ENCODE results near the gene B4GALT6.

Gene B4GALT6

DNA sequence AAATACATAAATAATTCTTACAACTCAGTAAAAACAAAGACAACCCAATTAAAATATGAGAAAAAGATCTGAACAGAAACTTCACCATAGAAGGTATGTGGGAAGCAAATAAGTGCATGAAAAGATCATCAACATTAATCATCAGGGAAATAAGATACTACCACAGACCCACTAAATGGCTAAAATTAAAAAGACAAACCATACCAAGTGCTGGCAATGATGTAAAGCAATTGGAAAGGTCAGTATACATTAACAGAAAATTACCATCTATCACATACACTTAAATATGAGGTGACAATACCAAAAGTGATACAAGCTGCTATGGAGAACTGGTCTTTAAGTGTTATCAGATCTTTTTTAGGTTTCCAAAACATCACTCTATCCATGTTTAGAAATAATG lies 48.0 kb downstream of the B4GALT6 start:
- no peak overlapping the region for H3K4me3 ChIP-seq (ENCODE audit: low read depth, low read length)

DNA sequence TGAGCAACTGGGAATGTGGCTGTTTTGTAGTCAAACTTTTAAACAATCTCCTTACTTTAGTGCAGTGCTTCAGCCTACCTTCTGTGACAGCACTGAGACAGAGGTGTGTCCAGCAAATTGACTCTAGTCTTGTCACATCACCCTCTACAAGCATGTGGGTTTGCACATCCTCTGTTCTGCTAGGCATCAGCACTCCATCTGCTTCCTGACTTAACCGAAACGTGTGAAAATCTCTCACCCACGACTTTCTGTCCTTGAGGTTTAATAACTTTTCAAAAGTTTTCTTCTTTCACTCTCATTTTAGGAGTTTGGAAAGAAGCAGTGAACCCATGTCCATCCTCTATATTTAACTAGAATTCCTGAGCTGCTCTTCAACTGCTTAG lies 50.1 kb downstream of the B4GALT6 start:
- no peak overlapping the region for H3K4me3 ChIP-seq (ENCODE audit: low read depth, low read length)

DNA sequence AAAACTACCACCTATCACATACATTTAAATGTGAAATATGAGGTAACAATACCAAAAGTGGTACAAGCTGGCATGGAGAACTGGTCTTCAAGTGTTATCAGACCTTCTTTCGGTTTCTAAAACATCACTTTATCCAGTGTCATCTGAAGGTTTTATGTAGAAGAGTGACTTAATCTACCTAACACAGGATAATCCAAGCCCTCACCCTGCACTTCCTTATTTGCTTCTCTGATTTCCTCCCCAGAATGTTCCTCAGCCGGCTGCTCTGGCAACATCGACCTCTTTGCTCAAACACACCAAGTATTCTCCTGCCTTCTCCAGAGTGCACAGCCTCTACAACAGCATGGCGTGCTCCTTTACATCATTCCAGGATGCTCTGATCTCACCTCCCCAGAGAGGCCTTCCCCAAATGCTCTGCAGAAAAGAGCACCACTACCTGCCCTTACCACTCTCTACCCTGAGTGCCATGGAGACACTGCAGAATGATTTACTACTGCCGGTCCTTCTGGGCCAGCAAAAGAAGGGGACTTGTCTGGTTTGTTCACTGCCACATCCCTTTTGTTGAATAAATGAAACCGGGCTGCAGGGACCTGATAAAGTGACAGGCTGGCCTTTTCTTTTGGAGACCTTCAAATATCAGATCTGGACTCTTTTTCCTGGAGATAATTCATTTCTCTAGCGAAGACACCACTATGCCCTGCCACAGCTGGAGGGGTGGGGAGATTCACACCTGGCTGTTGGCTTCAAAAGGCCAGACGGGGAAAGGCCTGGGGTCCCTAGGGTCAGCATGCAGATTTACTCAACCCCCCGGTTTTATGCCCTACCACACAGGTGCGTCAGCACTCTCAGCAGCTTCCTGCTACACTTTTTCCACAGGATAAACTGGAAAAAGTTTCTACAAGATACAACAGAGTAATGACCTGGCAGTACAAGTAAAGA lies 50.7 kb downstream of the B4GALT6 start:
- H3K4me3 ChIP-seq (ENCODE audit: low read depth, low read length), result no peak overlapping the region

DNA sequence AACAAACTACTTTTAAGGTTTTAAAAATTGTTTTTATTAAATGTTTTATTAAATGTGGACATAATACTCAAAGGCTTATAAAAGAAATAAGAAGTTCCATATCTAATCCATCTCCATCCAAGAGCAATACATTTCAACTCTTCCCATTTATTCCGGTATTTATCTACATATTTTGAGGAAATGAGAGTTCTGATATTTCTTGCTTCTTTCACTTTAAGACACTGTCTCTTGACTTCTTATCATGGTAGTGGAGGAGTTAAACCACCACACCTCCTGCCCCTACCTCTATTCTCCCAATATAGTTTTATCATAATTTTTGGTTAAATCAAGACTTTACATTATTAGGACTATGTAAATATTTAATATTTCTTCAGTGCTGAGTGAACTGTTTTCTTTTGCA lies 52.0 kb downstream of the B4GALT6 start:
- no peak overlapping the region for H3K4me3 ChIP-seq (ENCODE audit: low read depth, low read length)

DNA sequence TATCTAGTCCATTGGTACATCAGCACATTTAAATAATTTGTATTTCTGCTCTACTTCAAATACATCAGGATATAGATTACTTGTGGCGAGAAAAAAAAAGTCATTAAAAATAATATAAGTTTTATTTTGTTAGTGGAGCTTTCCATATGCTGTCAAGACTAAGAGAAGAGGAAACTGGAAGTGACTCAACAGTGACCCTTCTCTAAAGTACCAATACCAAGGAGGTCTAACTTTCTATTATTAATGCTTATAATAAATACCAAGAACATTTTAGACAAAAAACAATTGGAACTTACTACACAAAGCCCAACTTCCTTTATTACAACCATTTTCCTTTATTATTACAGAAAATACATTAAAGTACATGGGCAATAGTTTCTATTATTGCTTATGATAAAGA lies 52.9 kb downstream of the B4GALT6 start:
- no peak overlapping the region for H3K4me3 ChIP-seq (ENCODE audit: low read depth, low read length)

DNA sequence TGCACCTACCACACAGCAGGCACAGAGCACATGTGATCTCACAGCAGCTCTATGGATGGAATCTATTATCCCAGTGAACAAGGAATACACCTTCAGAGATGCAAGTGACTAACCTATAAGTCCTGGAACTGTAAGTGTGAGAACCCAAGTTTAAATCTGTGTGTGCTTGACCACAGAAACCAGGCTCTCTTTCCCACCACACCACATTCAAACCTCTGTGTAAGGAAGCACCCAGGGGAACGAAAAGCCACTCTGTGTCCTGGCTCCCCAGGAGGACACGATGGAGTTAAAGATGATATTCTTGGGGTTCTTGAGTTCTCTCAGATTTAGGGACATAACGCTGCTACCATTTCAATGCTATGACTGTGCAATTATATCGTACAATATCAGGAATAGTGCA lies 53.8 kb downstream of the B4GALT6 start:
- H3K4me3 ChIP-seq (ENCODE audit: low read depth, low read length), result no peak overlapping the region

DNA sequence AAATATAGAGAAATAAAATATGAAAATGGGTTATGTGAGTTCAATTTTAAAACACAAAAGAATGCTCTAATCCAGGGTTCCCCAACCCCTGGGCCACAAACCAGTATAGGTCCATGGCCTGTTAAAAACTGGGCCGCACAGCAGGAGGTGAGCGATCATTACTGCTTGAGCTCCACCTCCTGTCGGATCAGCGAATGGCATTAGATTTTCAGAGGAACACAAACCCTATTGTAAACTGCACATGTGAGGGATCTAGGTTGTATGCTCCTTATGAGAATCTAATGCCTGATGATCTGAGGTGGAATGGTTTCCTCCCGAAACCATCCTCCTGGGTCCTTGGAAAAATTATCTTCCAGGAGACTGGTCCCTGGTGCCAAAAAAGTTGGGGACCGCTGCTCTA lies 58.0 kb downstream of the B4GALT6 start:
- H3K4me3 ChIP-seq (ENCODE audit: low read depth, low read length), result no peak overlapping the region

DNA sequence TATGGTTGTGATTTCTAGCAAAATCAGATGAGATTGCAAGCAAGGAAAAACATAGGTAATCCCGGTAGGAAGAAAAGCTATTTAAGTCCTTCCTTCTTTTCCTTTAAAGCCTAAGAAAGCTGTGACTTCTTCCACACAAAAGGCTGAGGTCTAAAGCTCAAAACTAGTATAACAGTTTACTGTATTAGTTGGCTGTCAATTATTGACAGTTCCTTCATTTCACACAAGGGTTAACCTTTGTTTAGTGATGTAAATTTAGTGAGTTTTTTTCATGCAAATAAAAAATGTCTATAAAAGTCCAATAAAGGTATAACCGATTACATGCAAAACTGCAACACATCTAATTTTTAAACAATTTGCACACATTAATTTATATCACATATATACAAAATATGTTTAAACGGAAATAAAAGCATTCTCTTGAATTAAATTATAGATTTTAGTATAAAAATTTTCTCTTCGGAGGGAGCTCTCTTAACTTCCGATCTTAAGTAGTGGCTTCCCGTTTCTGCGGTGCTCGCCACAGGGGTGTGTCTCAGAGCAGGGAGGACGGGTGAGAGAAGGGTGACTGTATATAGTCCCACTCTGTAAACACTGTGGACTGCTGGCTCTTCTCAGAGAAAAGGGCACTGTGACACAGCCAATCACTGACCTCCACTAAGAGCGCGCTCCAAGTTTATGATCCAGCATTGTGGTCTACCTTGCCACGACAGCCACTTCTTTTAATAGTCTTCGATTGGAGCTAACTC lies 59.3 kb downstream of the B4GALT6 start:
- H3K4me3 ChIP-seq (ENCODE audit: low read depth, low read length), result no peak overlapping the region

DNA sequence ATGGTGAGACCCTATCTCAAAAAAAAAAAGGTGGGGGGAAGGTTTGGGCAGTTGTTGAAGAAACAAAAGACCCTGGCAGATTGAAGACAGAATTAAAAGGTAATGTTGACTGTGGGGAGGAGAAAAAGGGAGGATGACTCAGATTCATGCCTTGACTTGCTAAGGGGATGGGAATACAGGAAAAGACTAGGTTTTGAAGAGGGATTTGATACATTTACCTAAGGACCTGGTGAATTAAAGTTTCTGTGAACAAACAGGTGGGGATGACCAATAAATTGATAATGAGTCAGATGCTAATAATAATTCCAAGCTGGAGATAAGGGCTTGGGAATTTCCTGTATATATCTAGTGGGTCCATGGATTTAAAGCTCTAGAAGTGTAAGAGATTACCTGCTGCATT lies 65.1 kb downstream of the B4GALT6 start:
- H3K4me3 ChIP-seq (ENCODE audit: low read depth, low read length), result no peak overlapping the region

DNA sequence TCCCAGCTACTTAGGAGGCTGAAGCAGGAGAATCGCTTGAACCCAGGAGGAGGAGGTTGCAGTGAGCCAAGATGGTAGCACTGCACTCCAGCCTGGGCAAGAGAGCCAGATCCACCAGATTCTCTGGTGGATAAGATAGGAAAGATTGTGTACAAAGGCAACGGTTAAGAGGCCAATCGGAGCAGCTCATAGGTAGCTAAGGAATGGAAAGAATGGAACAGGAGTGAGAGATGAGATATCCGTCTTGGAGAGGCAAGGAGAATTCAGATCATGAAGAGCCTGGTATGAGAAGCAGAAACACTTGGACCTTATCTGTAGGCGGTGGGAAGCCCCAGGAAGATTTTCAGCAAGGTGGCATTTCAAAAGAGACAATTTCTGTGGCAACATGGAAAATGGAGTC lies 65.6 kb downstream of the B4GALT6 start:
- no peak overlapping the region for H3K4me3 ChIP-seq (ENCODE audit: low read depth, low read length)

DNA sequence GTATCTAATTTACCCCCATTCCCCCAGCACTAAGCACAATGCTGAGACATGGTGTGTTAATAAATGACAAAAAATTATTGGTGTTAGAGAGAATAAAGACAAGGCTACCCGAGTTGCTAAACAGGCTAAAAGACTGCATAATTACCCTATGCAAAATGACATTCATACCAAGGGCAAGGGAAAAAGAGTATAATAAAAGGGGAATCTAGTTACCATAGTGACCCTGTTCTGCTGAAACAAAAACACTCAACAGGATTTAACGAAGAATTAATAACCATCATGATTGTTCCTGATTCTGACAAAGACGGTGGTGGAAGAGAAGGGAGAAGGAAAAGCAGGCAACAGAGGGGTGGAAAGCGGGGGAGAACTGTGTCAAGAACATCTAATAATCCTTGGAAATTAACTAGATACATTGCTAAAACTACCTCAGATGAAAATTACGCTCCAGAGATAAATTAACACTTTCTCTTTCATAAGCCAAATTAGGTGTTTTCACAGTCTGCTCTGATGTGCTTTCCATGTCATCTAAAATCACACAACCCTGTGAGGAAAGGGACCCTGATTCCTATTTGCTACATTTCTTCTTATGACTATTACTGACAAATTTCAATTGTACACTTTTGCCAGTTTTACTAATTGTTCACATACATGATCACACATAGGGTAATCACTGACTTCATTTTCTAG lies 67.2 kb downstream of the B4GALT6 start:
- H3K4me3 ChIP-seq (ENCODE audit: low read depth, low read length), result no peak overlapping the region

DNA sequence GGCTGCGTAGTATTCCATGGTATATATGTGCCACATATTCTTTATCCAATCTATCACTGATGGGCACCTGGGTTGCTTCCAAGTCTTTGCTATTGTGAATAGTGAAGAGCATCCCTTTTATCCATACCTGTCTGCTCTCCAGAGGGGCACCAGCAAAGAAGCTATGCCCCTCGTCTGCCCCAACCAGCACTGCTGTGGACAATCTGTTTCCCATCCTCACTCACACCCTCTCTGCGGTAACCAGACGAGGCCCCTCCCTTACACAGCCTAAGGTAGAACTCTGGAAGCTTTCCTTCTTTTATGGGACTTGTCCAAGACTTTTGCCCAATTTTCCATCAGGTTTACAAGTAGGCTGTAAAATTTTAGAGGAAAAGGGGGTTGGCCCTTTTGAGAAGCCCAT lies 67.8 kb downstream of the B4GALT6 start:
- no peak overlapping the region for H3K4me3 ChIP-seq (ENCODE audit: low read depth, low read length)

DNA sequence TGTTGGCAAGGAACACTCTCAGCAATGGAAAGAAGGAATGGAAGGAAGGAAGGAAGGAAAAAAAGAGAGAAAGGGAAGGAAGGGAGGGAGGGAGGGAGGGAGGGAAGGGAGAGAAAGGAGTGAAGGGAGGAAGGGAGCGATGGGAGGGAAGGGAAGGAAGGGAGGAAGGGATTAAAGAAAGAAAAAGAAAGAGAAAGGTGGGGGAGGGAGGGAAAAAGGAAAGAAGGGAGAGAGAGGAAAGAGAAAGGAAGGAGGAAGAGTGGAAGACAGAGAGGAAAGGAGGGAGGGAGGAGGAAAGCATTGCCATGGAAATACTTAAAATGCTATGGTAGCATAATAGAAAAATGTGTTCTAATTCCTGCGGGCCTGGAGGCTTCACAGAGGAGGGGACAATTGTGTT lies 70.3 kb downstream of the B4GALT6 start:
- H3K4me3 ChIP-seq (ENCODE audit: low read depth, low read length), result no peak overlapping the region

DNA sequence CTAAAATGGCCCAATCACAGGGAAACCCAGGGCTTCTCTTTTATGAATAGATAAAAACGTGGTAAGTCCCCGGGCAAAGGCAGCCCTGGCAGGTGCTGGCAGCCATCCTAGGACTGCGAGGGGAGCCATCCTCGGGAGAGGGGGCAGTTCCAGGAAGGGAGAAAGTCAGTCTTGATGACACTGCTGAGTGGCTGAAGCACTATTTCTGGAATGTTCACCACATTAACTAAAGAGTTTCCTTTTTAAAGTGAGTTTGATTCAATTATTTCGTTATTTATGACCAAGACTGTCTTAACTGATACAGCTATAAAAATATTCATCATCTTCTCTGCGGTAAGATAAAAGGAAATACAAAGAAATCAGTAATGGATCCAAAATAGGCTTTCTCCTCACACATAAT lies 72.3 kb downstream of the B4GALT6 start:
- H3K4me3 ChIP-seq (ENCODE audit: low read depth, low read length), result no peak overlapping the region

DNA sequence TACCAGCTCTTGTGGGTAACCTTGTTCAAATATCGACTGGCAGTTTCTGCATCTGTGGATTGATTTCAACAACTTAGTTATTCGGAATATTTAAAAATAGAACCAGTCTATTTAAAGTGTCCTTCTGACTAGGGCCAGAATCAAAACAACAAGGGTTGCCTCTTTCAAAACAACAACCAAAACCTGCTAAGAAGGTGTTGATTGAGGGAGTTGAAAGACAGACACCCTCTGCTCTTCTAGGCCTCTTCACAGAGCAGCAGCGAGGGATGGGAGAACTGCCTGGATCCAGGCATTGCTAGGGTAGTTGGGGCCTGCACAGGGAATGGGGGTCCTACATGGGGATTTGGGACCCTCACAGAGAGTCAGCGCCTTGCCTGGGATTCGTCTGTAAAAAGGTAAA lies 72.9 kb downstream of the B4GALT6 start:
- H3K4me3 ChIP-seq (ENCODE audit: low read depth, low read length), result no peak overlapping the region

DNA sequence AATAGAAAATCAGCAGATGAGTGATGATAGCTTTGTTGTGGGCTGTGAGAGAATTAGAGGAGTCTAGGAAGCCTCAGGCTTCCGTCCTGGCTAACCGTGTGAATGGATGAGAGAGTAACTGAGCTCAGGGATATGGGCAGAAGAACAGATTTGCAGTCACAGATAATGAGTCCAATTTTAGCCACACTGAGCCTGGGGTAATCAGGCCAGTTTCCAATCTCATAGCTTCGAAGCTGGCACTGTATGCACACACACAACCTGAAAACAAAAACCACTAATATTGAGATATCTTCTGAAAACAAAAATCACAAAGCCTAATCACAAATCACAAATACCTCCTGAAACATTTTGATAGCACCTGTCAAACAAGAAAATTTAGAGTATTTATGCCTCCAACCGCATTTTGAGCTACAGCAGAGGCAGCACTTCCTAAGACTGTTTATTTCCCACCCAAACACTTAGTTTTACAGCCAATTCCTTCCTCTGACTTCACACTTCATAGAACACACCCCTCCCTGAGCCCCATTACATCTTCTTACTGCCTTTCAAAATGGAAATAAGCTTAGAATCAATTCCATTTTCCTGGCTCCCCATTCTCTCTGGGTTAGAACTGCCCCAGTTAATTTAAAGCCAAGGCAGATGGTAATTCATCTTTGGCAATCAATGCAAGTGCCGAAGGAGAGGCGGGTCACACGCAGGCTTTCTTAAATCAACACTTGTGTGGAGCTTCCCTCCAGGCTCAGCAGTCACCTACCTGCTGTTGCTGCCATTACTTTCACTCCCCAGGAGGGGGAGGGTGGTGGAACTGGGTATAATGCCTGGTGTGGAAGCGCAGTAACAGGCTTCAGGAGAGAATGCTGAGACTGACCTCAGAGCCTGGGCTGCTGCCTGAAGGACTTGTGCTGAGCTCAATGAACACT lies 73.8 kb downstream of the B4GALT6 start:
- H3K4me3 ChIP-seq (ENCODE audit: low read depth, low read length), result no peak overlapping the region

DNA sequence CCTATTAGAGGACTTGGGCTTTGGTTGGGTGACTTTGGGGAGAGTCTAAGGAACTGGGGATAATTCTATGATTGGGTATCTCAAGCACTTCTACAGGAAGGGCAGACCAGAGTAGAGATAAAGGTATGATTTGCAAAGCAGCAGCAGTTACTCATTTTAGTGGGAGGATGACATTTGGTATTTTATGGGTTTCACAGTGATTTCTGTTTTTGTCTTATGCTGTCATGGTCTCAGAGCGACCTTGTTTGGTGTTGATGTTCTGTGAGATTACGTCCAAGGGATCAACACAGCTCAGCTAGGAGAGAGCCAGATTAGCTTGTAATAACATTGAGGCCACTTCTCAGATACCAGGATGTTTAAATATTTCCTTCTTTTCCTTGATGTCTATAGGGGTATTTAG lies 74.5 kb downstream of the B4GALT6 start:
- no peak overlapping the region for H3K4me3 ChIP-seq (ENCODE audit: low read depth, low read length)

DNA sequence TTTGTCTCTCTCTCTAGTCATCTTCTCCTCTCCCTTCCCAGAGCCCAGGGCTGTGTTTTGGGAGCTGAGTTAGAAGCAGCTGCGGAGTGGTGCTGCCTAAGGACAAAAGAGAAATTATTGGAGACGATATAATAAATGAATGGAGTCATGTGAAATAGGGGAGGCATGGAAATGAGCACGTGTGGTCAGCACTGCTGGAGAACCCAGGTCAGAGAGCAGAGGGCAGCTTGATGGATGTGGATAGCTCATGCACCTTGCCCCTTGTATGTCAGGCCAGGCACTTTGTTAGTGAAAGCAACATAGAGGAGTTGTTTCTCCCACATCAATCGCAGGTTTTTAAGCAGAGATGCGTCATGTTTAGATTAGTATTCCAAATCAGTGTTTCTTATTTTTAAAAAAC lies 77.0 kb downstream of the B4GALT6 start:
- no peak overlapping the region for H3K4me3 ChIP-seq (ENCODE audit: low read depth, low read length)

DNA sequence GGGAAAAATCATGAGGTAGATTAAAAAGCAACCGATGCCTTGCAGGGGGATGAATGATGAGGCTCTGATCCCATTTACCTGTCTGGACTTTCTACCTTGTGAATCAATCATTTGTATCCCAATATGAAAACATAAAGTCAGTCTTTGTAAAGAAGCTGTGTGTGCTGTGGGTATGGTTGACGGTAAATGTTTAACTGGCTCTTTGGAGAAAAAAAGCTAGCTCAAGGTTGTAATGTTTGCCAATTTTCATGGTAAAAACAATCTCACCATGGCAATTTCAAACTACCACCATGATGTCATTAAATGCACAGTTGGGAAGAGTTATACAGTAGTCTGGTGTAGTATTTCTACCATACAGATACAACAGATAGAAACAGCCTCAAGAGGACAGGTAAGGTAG lies 78.1 kb downstream of the B4GALT6 start:
- no peak overlapping the region for H3K4me3 ChIP-seq (ENCODE audit: low read depth, low read length)

DNA sequence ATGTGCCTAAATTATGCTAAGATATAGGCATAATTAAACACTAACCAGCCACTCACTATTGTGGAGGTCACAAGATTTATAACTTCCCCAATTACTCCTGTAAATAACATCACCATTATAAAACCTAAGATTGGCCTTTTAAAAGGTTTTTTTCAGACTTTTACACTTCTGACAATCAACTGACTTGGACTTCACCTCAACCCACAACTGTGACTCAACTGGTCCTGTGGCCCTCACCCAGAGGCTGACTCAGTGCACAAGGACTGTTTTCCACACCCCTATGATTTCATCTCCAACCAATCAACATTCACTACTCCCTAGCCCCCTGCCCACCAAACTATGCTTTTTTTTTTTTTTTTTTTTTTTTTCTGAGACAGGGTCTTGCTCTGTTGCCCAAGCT lies 81.1 kb downstream of the B4GALT6 start:
- H3K4me3 ChIP-seq (ENCODE audit: low read depth, low read length), result no peak overlapping the region

Measured in iPS-11a (cell line).